Endodermal cell (in vitro differentiated cells): ENCODE results near the gene SLC6A12. TPM values are rescaled to one million over a fixed set of nuclear protein-coding genes. Genes with fewer than 3 reads are reported as not detected.

ENCODE experiments used
- DNase-seq: peaks from one replicate; pipeline ENCODE4 v3.0.0-alpha.2; 2017
- H3K27ac ChIP-seq: 2 replicates; pipeline ENCODE4 v1.5.1; 2013; ENCODE audit warnings: mild to moderate bottlenecking, low read depth, low read length, moderate library complexity
- H3K27me3 ChIP-seq: 2 replicates; pipeline ENCODE4 v1.6.1; 2013; ENCODE audit warnings: mild to moderate bottlenecking, low read length, moderate library complexity; ENCODE audit not compliant: insufficient read depth, control insufficient read depth, poor library complexity, severe bottlenecking
- H3K36me3 ChIP-seq: 2 replicates; pipeline ENCODE4 v1.7.0; 2013; ENCODE audit warnings: mild to moderate bottlenecking, low read length, moderate library complexity; ENCODE audit not compliant: control insufficient read depth, insufficient read depth
- H3K4me1 ChIP-seq: one replicate; pipeline ENCODE4 v1.7.0; 2013; ENCODE audit warnings: low read length; ENCODE audit not compliant: control insufficient read depth, insufficient read depth
- H3K4me3 ChIP-seq: 2 replicates; pipeline ENCODE4 v1.5.1; 2013; ENCODE audit warnings: mild to moderate bottlenecking, low read length, moderate library complexity
- H3K9ac ChIP-seq: 2 replicates; pipeline ENCODE4 v1.6.1; 2013; ENCODE audit warnings: mild to moderate bottlenecking, low read length, moderate library complexity; ENCODE audit not compliant: poor library complexity, severe bottlenecking; ENCODE audit errors: extremely low read depth
- H3K9me3 ChIP-seq: 2 replicates; pipeline ENCODE4 v1.6.1; 2013; ENCODE audit warnings: mild to moderate bottlenecking, low read length, moderate library complexity; ENCODE audit not compliant: control insufficient read depth
- H3K27ac Mint-ChIP-seq: 2 replicates; pipeline ENCODE4 v1.8.0; 2020; ENCODE audit warnings: mixed read lengths
- H3K27me3 Mint-ChIP-seq: 2 replicates; pipeline ENCODE4 v1.8.0; 2021; ENCODE audit warnings: mild to moderate bottlenecking, mixed read lengths; ENCODE audit not compliant: insufficient read depth
- H3K36me3 Mint-ChIP-seq: 2 replicates; pipeline ENCODE4 v1.8.0; 2020; ENCODE audit warnings: low read depth, mixed read lengths
- H3K4me1 Mint-ChIP-seq: 2 replicates; pipeline ENCODE4 v1.8.0; 2020; ENCODE audit warnings: mixed read lengths
- H3K4me3 Mint-ChIP-seq: 2 replicates; pipeline ENCODE4 v1.8.0; 2020; ENCODE audit warnings: mild to moderate bottlenecking, moderate library complexity, mixed read lengths
- H3K9me3 Mint-ChIP-seq: 2 replicates; pipeline ENCODE4 v1.8.0; 2020; ENCODE audit warnings: mild to moderate bottlenecking, mixed read lengths
- CTCF ChIP-seq: fragments of 200-600 bp; sonication (generic); conservative IDR thresholded peaks from 2 replicates; pipeline ENCODE4 v1.5.0; 2021; ENCODE audit warnings: antibody characterized with exemption, mild to moderate bottlenecking
- WGBS, 2 experiments: methylation state at CpG; one replicate each; pipeline versions ENCODE4 v1.1.5 to v1.1.7; 2013; ENCODE audit warnings: missing lambda C conversion rate in 2 of 2, mixed read lengths in 1 of 2; ENCODE audit not compliant: insufficient coverage in 1 of 2, insufficient read length in 1 of 2; 5-methylcytosine and 5-hydroxymethylcytosine counted together
- total RNA-seq, 2 donors: library from RNA; stranded (reverse); fragmentation: NEBNext Ultra II Directional in 1 of 2; extraction: Animal tissue kit (Norgen Biotek cat#: 25700) in 1 of 2; gene quantifications; 2 replicates in 1 of 2; 3 replicates in 1 of 2; pipeline ENCODE4 v1.2.1, GENCODE V29; 2021

SLC6A12 gene
- total RNA-seq, 2 donors from 2014 or later: 0.58 to 1.3 TPM

- no peaks in the 10 kb centered on the region for H3K4me1 ChIP-seq
- no peaks in the 10 kb centered on the region for H3K9me3 ChIP-seq
- H3K9me3 Mint-ChIP-seq: no peaks in the 10 kb centered on the region
- no peak overlapping the region for H3K4me3 Mint-ChIP-seq
- H3K36me3 Mint-ChIP-seq: no peaks in the 10 kb centered on the region
- H3K4me1 Mint-ChIP-seq: no peaks in the 10 kb centered on the region
- WGBS, 2 experiments: 87 to 91% methylated on average over 6 to 14 of the region's 14 CpGs
- peaks cover 19% of the 10 kb centered on the region for H3K27me3 Mint-ChIP-seq
- peak; percentile 81 for DNase-seq
- H3K36me3 ChIP-seq: no peaks in the 10 kb centered on the region
- peak; percentile 68 for TF ChIP-seq CTCF
- H3K27ac ChIP-seq: no peak overlapping the region
- H3K4me3 ChIP-seq: no peak overlapping the region
- H3K27me3 ChIP-seq: no peaks in the 10 kb centered on the region
- H3K27ac Mint-ChIP-seq: no peak overlapping the region
- no peak overlapping the region for H3K9ac ChIP-seq
Measured at GRCh38 chr12:226401-226800, 12.4 kb upstream of the SLC6A12 start.

DNA sequence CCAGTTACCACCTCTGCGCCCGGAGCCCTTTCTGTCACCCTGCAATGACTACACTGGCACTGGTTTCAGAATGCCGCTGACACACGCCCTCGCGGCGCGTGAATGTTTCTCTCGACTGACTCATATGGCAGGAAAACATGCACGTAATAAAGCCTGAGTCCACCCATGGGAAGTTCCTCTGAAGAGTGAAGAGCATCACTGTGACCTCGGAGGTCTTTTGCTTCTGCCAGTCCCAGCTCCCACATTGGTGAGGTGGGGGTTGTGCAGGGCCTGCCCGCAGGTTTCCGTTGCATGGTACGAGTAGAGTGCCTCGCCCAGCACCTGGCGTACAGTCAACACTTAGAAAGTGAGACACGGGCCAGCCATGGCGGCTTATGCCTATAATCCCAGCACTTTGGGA is 11.1 kb upstream of the SLC6A12 start:
- Histone ChIP-seq H3K27ac (no peak overlapping the region), H3K36me3 (no peaks in the 10 kb centered on the region), H3K4me3 (no peak overlapping the region), H3K27me3 (no peaks in the 10 kb centered on the region), H3K9ac (no peak overlapping the region), H3K4me1 (no peaks in the 10 kb centered on the region), H3K9me3 (no peaks in the 10 kb centered on the region)
- Mint-ChIP-seq H3K27ac (no peak overlapping the region), H3K36me3 (no peaks in the 10 kb centered on the region), H3K9me3 (no peaks in the 10 kb centered on the region), H3K4me3 (no peak overlapping the region), H3K4me1 (peaks cover 7% of the 10 kb centered on the region), H3K27me3 (peaks cover 16% of the 10 kb centered on the region)
- 91 to 92% methylated on average over 16 to 18 of the region's 18 CpGs for WGBS, 2 experiments
- no peak for DNase-seq
- no peak for TF ChIP-seq CTCF

DNA sequence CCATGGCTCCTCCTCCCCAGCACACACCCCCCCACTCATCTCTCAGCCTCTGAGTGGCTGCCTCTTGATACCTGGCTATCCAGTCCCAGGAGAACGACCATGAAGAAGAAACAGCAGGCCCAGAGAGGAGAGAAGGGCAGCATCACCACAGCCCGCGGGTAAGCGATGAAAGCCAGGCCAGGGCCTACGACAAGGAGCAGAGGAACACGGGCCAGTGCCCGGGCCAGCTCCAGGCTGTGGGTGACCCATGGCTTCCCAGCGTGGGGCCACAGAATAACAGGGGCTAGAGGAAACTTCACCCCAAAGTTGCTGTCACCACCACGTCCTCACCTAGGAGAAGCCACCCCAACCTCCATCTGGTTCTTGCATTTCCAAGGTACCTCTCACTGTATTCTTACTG is 10.4 kb upstream of the SLC6A12 start:
- 89 to 90% methylated on average over 3 to 9 of the region's 9 CpGs for WGBS, 2 experiments
- no peaks in the 10 kb centered on the region for H3K4me1 ChIP-seq
- H3K4me3 Mint-ChIP-seq: no peak overlapping the region
- H3K9me3 Mint-ChIP-seq: no peaks in the 10 kb centered on the region
- no peaks in the 10 kb centered on the region for H3K9me3 ChIP-seq
- peak; percentile 31 for DNase-seq
- no peak overlapping the region for H3K9ac ChIP-seq
- H3K27me3 Mint-ChIP-seq: peaks cover 16% of the 10 kb centered on the region
- no peak overlapping the region for H3K4me3 ChIP-seq
- no peak overlapping the region for H3K27ac Mint-ChIP-seq
- no peaks in the 10 kb centered on the region for H3K36me3 Mint-ChIP-seq
- no peaks in the 10 kb centered on the region for H3K36me3 ChIP-seq
- H3K27me3 ChIP-seq: no peaks in the 10 kb centered on the region
- H3K4me1 Mint-ChIP-seq: peaks cover 7% of the 10 kb centered on the region
- H3K27ac ChIP-seq: no peak overlapping the region
- no peak for TF ChIP-seq CTCF
